HG03575 (cell line): ENCODE data around the gene PEF1.

Experiments used
- ATAC-seq: cut with Tn5 transposase; IDR thresholded peaks from one replicate; pipeline ENCODE4 v1.9.1; 2021; ENCODE audit not compliant: unreplicated experiment, insufficient number of reproducible peaks, low FRiP score; ENCODE audit errors: extremely low read depth

Gene PEF1

DNA sequence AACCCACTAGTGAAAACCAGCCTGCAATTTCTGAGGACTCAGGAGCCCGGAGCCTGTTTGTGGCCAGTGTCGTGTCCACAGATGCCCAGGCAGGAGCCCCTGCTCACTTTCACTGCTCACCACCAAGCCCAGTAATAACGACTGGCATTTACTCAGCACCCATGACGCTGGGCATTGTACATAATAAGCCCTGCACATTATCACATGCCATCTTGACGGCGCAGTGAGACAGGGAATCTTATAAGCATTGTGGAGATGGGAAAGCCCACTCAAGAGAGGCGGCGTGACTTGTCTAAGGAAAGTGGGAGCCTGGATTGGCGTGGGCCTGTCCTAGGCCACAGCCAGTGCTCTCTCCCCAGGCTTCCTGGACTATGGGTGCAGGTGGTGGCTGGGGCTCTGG, 28.8 kb upstream of the PEF1 start:
- ATAC-seq, result no peak

DNA sequence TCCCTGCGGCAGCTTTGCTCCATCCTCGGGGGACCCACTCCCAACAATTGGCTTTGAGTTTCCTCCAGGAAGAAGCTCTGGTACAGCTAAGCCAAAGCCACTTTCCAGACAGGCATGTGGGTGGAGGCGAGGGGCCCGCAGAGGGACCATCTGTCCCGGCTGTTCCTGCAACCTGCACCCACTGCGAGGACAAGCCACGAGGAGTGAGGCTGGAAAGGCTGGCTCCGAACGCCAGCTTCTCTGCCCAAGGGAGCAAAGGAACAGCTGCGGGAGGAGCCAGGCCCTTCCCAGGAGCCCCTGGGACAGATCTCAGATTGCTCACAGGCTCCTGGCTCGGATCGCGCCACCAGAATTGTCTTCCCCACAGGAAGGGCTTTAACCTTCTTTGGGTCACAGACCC, 28.3 kb upstream of the PEF1 start:
- no peak for ATAC-seq

DNA sequence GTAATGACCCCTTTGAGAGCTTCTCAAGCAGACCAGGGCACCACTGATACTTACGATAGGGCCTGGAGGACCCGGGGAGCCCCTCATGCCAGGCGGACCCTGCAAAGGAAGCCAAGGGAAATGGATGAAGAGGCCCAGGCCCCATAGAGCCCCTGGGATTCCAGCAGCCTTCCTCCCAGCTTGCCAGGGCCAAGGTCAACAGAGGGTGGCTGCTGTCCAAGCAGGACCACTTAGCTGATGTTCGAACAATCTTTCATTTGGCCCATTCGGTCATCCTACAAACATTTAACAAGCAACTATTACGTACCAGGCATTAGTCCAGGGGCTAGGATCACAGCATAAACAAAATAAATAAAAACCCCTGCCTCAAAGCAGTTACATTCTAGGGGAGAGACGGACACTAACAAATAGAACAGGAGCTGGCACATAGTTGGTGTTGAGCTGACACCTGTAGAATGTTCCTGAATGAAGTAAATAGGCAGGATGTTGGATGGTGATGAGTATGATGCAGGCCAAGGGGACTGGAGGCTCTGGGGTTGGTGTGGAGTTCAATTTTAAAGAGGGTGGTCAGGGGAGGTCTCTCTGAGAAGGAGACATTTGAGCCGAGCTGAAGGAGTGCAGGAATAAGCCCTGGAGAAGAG, 27.0 kb upstream of the PEF1 start:
- no peak for ATAC-seq

DNA sequence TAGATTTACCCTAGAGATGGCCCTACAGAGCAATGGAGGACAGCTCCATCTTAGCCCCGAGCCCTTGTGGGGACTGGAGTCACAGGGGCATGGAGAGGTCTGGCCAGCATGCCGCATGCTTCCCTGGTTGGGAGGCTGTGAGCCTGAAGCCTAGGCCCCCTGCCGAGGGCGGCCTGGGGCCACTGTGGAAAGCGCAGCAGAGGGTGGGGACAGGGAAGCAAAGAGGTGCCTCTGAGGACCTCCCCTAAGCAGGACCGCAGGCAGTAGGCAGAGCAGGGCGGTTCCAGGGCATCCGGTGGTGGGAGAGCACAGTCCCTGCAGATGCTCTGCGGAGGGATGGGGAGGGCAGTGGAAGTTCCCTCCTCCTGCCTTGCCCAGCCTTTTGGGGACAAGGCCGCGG, 26.5 kb upstream of the PEF1 start:
- no peak for ATAC-seq

DNA sequence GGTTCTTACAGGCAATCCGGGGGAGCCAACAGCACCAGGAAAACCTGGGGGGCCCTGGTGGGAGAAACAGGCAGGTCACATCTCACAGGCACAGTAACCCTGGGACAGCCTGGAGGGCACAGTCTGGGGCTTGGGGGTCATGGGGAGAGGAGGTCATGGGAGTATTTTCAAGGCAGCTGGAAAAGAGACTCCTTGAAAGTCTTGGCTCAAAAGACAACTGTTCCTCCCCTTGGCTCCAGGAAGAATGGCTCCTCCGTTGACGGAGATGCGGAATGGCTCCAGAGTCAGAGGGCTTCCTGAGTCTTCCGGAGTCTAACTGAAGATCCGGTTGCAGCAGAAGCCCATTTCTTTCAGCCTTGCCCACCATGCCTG, 25.9 kb upstream of the PEF1 start:
- ATAC-seq, result no peak

DNA sequence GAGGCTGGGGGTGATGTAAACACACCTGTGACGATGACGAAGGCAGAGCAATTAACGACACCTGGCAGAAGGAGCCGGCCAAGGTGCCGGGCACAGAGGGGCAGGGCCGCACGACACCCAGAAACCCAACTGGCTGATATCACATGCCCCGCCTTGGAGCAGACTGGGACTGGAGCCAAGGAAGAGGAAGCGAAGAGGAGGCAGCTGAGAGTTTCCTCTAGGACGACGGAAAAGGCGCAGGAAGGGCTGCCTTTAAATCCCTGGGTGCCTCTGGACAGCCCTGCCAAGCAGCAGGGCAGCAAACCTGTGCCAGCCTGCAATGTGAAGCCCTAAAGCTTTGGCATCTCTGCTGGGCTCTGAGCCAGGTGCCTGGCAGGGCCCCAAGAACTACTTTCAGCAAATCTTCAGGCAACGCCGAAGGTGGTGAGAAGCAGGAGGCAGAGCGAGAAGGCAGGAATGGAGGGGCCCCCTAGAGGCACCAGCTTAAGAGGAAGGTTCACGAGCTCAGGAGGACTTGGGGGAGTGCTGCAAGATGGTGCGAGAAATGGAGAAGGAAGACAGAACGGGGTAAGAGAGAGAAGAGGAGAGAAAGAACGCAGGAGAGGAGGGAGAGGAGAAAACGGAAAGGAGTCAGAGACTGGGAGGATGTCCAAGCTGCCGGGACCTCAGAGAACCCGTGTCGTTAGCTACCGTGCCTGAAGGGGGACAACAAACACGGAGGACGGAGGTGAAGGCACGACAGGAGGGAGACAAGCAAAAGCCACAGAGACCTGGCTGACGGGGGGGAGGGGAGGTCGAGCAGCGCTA, 25.3 kb upstream of the PEF1 start:
- no peak for ATAC-seq

DNA sequence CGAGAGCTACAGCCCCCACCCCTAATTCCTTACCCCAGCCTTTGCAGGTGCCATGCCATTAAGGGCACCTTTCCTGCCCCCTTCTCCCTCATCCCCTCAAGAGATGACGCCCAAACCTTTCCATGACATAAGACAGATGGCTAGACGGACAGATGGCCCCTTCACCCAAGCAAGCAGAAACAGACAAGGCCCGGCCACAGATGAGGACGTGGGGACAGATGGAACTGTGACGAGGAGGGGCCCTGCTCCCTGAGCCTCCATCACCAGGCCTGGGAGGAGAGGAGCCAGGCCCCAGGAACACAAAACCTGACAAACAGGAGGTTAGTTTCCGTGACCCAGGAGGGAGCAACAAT, 24.7 kb upstream of the PEF1 start:
- no peak for ATAC-seq

DNA sequence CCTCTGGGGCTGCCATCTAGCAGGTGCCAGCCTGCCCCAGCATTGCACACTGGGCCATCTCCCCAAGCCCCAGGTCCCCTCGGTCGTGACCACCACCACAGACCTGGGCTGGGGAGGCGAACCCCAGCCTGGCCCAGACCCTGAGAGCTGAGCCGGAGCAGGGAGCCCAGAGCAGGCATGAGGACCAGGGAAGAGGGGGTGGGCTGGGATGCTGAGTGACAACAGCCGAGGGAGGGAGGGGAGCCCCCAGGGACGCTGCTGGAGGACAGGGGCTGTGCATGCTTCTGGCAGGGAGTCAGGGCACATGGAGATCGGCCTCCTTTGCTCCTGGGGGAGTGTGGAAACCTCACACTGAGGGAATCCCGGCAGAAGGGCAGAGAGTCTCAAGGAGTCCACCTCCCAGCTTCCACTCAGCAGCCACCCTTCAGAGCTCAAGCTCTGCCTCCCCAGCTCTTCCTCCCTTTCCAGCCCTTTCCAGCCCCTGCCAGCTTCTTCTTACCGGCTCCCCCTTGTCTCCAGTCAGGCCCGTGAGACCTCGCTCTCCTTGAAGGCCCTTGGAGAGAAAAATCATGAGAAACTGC, 23.7 kb upstream of the PEF1 start:
- no peak for ATAC-seq

DNA sequence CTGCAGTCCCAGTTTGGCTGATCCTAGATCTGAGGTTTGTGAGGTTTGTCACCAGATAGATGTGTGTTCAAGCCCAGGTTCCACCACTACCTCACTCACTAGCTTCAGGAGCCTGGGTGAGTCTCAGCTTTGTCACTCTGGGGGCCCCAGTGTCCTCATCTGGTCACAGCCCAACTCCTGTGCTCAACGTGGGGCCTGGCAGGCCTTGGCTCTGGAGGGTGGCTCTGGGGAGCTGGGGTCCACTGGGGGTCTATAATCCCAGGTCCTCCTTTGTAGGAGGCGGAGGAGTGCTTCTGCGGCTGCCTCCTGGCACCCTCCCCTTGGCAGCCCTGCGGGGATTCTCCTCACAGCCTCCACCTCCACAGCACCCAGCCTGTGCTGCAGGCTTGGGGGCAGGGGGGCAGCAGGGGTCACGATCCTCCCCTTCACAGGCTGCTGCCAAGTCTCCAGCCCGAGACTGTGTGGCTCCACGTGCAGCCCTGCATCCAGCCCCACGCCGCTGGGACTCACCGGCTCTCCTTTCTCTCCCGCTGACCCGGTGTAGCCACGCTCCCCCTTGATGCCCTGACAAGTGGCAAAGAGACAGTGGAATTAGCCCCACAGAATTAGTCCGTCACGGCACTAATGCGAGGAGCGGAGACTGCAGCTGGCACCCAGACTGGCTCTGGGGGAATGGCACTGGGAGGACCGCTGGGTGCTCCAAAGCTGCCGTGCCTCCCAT, 22.5 kb upstream of the PEF1 start:
- ATAC-seq, result no peak

DNA sequence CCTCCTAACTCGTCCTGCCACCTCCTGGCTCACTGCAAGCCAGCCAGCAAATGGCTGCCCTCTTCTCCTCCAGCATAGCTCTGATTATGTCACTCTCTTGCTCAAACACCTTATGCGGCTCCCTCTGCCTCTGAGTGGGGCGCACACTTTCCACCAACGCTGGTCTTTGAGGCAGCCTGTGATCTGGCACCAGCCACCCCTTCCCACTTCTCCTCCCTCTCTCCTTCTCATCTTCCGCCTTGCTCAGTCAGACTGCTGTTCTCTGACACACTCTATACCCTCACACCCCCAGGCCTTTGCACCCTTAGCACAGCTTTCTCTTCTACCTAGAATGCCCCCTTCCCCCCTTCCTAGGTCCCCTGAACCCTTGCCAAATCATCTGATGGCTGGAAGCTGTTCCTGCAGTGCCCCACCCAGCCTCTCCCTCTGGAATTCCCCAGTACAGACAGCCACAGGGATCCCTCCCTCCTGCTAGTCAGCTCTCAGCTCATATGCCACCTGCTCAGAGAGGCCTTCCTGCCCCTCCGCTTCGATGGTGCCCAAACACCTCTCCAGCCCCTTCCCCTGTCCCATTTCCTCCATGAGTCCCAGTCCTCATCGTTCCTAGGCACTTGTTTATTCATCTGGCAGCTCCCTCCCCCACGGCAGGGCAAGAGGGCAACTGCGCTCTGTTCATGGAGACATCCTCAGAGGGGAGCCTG, 21.7 kb upstream of the PEF1 start:
- ATAC-seq, result no peak

DNA sequence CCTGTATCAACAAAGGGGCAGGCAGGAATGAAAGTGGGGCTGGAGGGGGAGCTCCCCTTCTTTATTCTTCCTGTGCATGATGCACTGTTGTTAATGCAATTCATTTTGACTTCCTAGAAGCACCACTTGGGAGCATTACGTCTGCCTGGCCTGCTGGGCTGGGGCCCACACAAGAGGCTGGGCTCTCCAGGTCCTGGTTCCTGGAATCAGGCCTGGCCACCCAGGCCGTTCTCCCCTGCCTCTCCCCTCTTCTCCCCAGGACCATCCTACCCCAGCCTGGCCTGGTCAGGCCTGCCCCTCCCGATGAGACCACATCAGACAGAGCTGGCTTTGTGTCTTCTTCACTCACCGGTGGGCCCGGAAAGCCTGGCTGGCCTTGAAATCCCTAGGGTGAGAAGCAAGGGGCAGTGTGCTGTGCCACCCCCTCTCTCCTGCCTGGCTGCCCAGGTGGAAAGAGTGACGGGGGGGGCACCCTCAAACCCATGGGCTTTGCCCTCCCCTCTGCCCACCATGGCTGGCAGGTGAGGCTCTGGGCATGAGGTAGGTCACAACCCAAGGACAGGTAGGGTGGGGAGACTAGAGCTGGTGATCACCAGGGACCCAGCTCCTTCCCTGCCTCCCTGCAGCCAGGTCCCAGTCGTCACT, 20.7 kb upstream of the PEF1 start:
- no peak for ATAC-seq

DNA sequence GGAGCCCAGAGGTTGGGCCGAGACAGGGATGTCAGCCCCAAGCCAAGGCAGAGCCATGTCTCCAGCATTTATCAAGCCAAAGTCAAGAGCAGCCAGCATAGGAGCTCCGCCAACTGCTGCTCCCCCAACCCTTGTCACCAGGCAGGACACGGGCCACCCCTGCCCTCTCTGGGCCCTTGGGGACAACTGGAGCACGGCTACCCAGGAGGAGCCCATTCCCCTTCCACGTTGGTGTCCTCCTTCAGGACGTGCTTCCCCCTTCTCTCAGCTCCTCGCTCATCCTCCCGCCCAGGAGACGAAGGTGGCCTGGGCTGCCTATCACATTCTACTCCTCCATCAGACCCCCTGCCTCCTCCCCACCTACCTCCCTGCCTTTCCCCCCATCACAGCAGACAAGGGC, 19.9 kb upstream of the PEF1 start:
- no peak for ATAC-seq

DNA sequence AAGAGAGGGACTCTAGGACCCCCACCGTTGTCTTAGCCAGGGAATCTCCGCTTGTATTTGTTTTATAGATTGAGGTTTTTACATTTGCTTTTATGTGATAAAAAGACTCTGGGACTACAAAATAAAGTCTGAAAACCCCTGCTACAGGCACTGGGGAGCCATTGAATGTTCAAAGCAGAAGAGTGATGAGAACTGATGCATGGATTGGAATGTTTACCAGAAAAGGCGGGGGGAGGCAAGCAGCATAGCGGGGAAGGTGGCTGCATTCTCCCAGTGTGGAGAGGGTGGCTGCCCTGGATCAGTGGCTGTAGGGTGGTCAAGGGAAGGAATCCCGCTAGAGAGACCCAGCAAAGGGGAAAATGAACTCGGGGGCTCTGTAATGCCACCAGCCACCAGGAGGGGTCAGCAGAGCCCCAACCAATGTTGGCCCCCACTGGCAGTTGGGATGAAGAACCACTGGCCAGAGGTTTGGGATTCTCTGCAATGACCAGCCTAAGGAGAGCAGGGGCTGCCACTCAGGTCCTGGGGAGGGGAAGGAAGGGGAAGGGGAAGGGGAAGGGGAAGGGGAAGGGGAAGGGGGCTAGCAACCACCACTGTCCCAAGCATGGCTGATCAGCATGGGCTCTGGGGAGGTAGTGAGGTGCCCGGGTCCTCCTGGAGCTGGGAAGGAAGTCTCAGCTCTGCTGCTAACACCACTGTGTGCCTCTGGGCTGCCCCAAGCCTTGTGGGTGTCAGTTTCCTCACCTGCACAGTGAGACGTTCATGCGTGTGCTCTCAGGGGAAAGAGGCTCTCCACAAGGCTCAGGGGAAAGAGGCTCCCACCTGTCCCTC, 19.2 kb upstream of the PEF1 start:
- ATAC-seq, result no peak

DNA sequence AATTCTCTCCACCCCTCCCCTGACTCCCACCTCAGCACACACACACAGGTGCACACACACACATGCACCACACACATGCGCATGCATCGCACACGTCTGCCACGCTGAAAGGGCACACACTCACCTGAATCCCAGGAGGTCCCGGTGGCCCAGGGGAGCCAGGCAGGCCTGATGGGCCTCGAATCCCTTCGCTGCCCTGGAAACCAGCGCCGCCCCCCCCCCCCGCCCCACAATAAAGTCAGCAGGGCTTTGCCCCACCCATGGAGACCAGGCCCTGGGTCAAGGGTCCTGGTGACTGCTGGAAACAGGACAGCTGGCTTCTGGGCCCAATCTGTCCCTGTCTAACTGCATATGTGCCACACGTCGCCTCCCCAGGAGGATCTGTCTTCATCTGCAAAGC, 17.8 kb upstream of the PEF1 start:
- no peak for ATAC-seq

DNA sequence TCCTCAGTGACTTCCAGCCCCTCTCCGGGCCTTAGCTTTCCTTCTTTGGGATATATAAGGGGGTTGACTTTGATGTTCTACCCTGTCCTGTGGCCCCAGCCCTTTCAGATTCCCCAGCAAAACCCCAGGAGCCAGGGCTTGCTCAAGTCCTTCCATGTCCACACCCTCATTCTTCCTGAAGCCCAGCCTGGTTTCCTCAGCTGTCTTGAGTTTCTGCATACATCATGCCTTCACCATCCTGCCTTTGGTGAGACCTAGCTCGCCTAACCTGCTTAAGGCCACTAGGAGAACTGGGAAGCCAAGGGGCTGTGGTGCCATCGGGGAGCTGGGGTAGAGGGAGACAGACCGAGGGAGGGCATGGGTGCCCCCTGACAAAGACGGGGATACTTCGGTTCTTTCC, 17.2 kb upstream of the PEF1 start:
- ATAC-seq, result no peak

DNA sequence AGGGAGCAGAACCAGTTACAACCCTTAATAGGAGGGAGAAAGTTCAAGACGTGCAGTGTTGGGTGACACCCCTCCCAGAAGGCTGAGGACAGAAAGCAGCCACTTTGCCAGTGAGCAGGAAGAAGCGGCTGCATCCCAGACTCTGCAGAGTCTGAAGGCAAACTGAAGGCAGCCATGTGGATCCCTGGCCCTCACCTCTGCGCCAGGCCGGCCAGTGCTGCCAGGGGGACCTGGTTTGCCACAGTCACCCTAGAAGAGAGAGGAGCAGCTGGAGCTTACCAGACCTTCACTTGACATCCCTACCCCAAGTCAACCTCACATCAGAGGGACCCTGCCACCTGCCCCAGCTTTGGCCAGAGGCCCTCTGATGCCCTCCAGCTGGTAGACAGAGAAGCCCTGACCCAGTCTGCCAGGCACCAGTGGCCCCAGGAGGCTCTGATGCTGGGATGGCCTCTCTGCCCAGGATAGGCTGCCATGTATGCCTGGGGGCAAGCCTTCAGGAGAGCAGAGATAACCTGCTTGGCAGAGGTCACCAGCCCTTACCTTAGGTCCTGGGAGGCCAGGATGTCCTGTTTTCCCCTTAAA, 16.3 kb upstream of the PEF1 start:
- no peak for ATAC-seq

DNA sequence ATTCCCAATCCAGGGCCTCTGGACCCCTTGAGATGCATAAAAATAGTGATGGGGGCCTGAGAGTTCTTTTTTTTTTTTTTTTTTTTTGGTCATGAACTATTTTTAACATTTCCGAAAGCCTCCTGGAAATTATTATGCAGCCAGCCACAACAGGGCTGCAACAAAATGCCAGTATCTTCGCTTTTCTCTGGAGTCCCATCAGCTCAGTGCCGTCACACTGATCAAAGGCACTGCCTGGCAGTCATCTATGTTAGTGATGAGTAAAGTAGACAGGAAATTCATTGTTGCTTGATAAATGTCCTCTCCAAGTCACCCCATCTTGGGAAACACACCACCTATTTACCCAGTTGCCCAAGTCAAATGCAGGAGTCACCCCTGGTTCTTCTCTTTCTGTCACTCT, 15.2 kb upstream of the PEF1 start:
- ATAC-seq, result no peak

DNA sequence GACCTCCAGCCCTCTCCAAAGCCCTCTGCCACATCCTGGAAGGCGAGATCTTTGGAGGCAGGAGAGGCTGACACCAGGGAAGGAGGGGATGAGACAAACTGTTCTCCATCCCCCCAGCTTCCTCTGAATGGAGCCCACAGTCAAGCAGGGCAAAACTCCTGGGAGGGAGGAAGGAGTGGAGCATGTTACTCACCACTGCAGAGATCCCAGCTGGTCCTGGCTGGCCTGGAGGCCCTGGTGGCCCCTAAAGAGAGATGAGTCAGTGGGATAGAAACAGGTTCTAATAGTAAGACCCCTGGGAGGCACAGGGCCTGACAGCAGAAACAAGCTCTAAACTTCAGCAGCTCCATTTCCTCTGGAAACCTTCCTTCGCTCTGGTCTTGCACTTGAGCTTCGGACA, 14.0 kb upstream of the PEF1 start:
- ATAC-seq, result no peak
